CD4-positive, alpha-beta T cell (primary cell): Measurements from ENCODE around the gene TRIP11. TPM values are rescaled to one million over a fixed set of nuclear protein-coding genes. Genes with fewer than 3 reads are reported as not detected.

Source experiments
- ATAC-seq: fragments of 200-7000 bp; cut with Tn5 transposase; one replicate; pipeline ENCODE4 v1.10.0; 2022; ENCODE audit warnings: mild to moderate bottlenecking; ENCODE audit not compliant: poor library complexity
- CTCF ChIA-PET: fragments of 350-600 bp; sonication (Branson Sonifier 250); formaldehyde crosslinking; loops from one replicate; lab custom pipeline; 2021; ENCODE audit warnings: antibody characterized with exemption, inconsistent platforms; lab: Charles Lee
- POLR2A ChIA-PET: fragments of 350-600 bp; sonication (Branson Sonifier 250); formaldehyde crosslinking; loops from one replicate; lab custom pipeline; 2021; ENCODE audit warnings: antibody characterized with exemption, inconsistent platforms; lab: Charles Lee
- DNase-seq, 14 experiments: peaks; one replicate each; pipeline ENCODE4 v3.0.0-alpha.2; 2013 to 2020; ENCODE audit warnings: mixed read lengths in 2 of 14
- H3K27ac ChIP-seq, 2 donors: one replicate each; pipeline versions ENCODE4 v1.5.1 to v1.7.0; 2013; ENCODE audit warnings: low read length in 2 of 2, low read depth in 1 of 2, mild to moderate bottlenecking in 1 of 2
- H3K27me3 ChIP-seq, 2 experiments: 1 replicate in 1 of 2; 2 replicates in 1 of 2; pipeline versions ENCODE4 v1.6.1 to v1.7.0; 2013; ENCODE audit warnings: low read length in 2 of 2, control low read depth in 1 of 2, mild to moderate bottlenecking in 1 of 2, moderate library complexity in 1 of 2; ENCODE audit not compliant: insufficient read depth in 2 of 2, control insufficient read depth in 1 of 2
- H3K36me3 ChIP-seq: one replicate; pipeline ENCODE4 v1.6.1; 2013; ENCODE audit warnings: low read length, control low read depth; ENCODE audit not compliant: insufficient read depth
- H3K4me1 ChIP-seq: one replicate; pipeline ENCODE4 v1.6.1; 2013; ENCODE audit warnings: low read length, control low read depth; ENCODE audit not compliant: insufficient read depth
- H3K4me3 ChIP-seq: one replicate; pipeline ENCODE4 v1.5.1; 2013; ENCODE audit warnings: mild to moderate bottlenecking, low read length, moderate library complexity
- H3K9me3 ChIP-seq, 2 experiments: 1 replicate in 1 of 2; 2 replicates in 1 of 2; pipeline versions ENCODE4 v1.6.1 to v1.7.0; 2013; ENCODE audit warnings: low read length in 2 of 2, mild to moderate bottlenecking in 2 of 2, control low read depth in 1 of 2, moderate library complexity in 1 of 2; ENCODE audit not compliant: control insufficient read depth in 1 of 2, insufficient read depth in 1 of 2
- H3K27ac Mint-ChIP-seq: one replicate; pipeline ENCODE4 v1.8.0; 2020; ENCODE audit warnings: mixed read lengths
- H3K27me3 Mint-ChIP-seq: one replicate; pipeline ENCODE4 v1.8.0; 2021; ENCODE audit warnings: mixed read lengths
- H3K36me3 Mint-ChIP-seq: one replicate; pipeline ENCODE4 v1.8.0; 2021; ENCODE audit warnings: low read depth, mixed read lengths
- H3K4me1 Mint-ChIP-seq: one replicate; pipeline ENCODE4 v1.8.0; 2021; ENCODE audit warnings: low read depth, mixed read lengths
- H3K4me3 Mint-ChIP-seq: one replicate; pipeline ENCODE4 v1.8.0; 2020; ENCODE audit warnings: mild to moderate bottlenecking, mixed read lengths
- H3K9me3 Mint-ChIP-seq: one replicate; pipeline ENCODE4 v1.8.0; 2020; ENCODE audit warnings: mixed read lengths
- CTCF ChIP-seq: fragments of 200-600 bp; IDR thresholded peaks from one replicate; pipeline ENCODE4 v1.8.0; 2022; ENCODE audit warnings: antibody characterized with exemption, mild to moderate bottlenecking
- intact Hi-C, 2 experiments: fragments of 100-400 bp; cut with DNase I in 1 of 2; cut with micrococcal nuclease in 1 of 2; formaldehyde crosslinking; loops; one replicate each; pipeline versions ENCODE4 v1.15.1 to v1.9.0; 2023 to 2025; cut with DNase I, micrococcal nuclease
- total RNA-seq, 174 experiments: library from RNA in 2 of 174; stranded (reverse) in 2 of 174; gene quantifications; one replicate each; pipeline ENCODE4 v1.2.3 and lab custom pipeline; 2021 to 2026

The TRIP11 gene
- total RNA-seq, 2 experiments from 2014 or later: 30.0 to 31.2 TPM

GRCh38 chr14:91942946-91943345, 96.9 kb downstream of the TRIP11 start:
- H3K4me3 Mint-ChIP-seq: no peak overlapping the region
- Histone ChIP-seq H3K27ac (no peak overlapping the region), H3K27me3 (peaks cover 22 to 23% of the 10 kb centered on the region in 2 experiments), H3K9me3 (no peaks in the 10 kb centered on the region), H3K36me3 (no peaks in the 10 kb centered on the region), H3K4me3 (no peak overlapping the region), H3K4me1 (peaks cover 10% of the 10 kb centered on the region)
- CTCF ChIA-PET: no interaction called here
- H3K27ac Mint-ChIP-seq: no peak overlapping the region
- TF ChIP-seq CTCF: no peak
- no peaks in the 10 kb centered on the region for H3K9me3 Mint-ChIP-seq
- H3K4me1 Mint-ChIP-seq: peaks cover 9% of the 10 kb centered on the region
- intact Hi-C loops: no loop called here
- POLR2A ChIA-PET: no interaction called here
- no peak for DNase-seq
- ATAC-seq: no peak
- peaks cover 47% of the 10 kb centered on the region for H3K27me3 Mint-ChIP-seq
- no peaks in the 10 kb centered on the region for H3K36me3 Mint-ChIP-seq

- no peak overlapping the region for H3K27ac Mint-ChIP-seq
- peaks cover 8% of the 10 kb centered on the region for H3K4me1 Mint-ChIP-seq
- DNase-seq (no peak), ATAC-seq (no peak)
- CTCF ChIA-PET: no interaction called here
- H3K4me3 Mint-ChIP-seq: no peak overlapping the region
- no peaks in the 10 kb centered on the region for H3K36me3 ChIP-seq
- H3K9me3 Mint-ChIP-seq: no peaks in the 10 kb centered on the region
- no peak overlapping the region for H3K4me3 ChIP-seq
- POLR2A ChIA-PET: no interaction called here
- H3K27ac ChIP-seq: no peak overlapping the region
- H3K27me3 Mint-ChIP-seq: peaks cover 42% of the 10 kb centered on the region
- TF ChIP-seq CTCF: no peak
- H3K27me3 ChIP-seq: peaks cover 19 to 21% of the 10 kb centered on the region in 2 experiments
- H3K9me3 ChIP-seq: no peaks in the 10 kb centered on the region
- H3K36me3 Mint-ChIP-seq: no peaks in the 10 kb centered on the region
- intact Hi-C loops: no loop called here
- peaks cover 7% of the 10 kb centered on the region for H3K4me1 ChIP-seq
These were observed 97.7 kb downstream of the TRIP11 start for GRCh38 chr14:91942128-91942527.

GRCh38 chr14:91940209-91940608, 99.7 kb downstream of the TRIP11 start:
- peaks cover 2 to 7% of the 10 kb centered on the region in 2 experiments for H3K27me3 ChIP-seq
- no peak for TF ChIP-seq CTCF
- DNase-seq (no peak), ATAC-seq (no peak)
- H3K4me3 ChIP-seq: no peak overlapping the region
- H3K27ac Mint-ChIP-seq: no peak overlapping the region
- POLR2A ChIA-PET: no interaction called here
- H3K27ac ChIP-seq: no peak overlapping the region
- intact Hi-C loops: no loop called here
- H3K36me3 Mint-ChIP-seq: no peaks in the 10 kb centered on the region
- H3K9me3 Mint-ChIP-seq: no peaks in the 10 kb centered on the region
- no peaks in the 10 kb centered on the region for H3K4me1 ChIP-seq
- no peaks in the 10 kb centered on the region for H3K9me3 ChIP-seq
- CTCF ChIA-PET: no interaction called here
- H3K4me1 Mint-ChIP-seq: no peaks in the 10 kb centered on the region
- H3K4me3 Mint-ChIP-seq: no peak overlapping the region
- peaks cover 23% of the 10 kb centered on the region for H3K27me3 Mint-ChIP-seq
- no peaks in the 10 kb centered on the region for H3K36me3 ChIP-seq
